Measurements from ENCODE around the gene TNRC6A. TPM values are rescaled to one million over a fixed set of nuclear protein-coding genes. Genes with fewer than 3 reads are reported as not detected.

TNRC6A gene
- total RNA-seq, 1 donor from 2014 or later, result 55.7 TPM

DNA sequence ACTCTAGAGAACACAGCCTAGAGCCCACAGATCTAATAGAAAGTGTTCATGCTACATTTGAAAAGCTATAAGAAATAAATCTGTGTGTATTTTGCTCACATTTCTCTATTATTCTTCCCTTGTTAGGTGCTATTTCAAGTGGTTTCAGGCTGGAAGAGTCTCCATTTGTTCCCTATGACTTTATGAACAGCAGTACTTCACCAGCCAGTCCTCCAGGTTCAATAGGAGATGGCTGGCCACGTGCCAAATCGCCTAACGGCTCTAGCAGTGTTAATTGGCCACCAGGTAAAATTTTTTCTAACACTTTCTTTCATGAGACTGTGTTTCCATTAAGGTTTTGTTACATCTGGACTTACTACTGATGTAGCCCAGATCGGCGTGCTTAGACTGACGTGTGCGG lies 85.6 kb downstream of the TNRC6A start:
- H4K20me1 ChIP-seq (ENCODE audit: low read depth), result no peaks in the 10 kb centered on the region
- no peak overlapping the region for H2AFZ ChIP-seq (replicated peaks)
- H3K4me1 ChIP-seq, result no peaks in the 10 kb centered on the region
- TF ChIP-seq, protein P1, sequence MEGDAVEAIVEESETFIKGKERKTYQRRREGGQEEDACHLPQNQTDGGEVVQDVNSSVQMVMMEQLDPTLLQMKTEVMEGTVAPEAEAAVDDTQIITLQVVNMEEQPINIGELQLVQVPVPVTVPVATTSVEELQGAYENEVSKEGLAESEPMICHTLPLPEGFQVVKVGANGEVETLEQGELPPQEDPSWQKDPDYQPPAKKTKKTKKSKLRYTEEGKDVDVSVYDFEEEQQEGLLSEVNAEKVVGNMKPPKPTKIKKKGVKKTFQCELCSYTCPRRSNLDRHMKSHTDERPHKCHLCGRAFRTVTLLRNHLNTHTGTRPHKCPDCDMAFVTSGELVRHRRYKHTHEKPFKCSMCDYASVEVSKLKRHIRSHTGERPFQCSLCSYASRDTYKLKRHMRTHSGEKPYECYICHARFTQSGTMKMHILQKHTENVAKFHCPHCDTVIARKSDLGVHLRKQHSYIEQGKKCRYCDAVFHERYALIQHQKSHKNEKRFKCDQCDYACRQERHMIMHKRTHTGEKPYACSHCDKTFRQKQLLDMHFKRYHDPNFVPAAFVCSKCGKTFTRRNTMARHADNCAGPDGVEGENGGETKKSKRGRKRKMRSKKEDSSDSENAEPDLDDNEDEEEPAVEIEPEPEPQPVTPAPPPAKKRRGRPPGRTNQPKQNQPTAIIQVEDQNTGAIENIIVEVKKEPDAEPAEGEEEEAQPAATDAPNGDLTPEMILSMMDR (IDR thresholded peaks at IDR 0.05), result no peak
- no peak for TF ChIP-seq EZH2 (IDR thresholded peaks at IDR 0.05)
- TF ChIP-seq EZH2phosphoT487 (IDR thresholded peaks at IDR 0.05), result no peak
- no peaks in the 10 kb centered on the region for H3F3A ChIP-seq (ENCODE audit: low read depth)
- H3K4me2 ChIP-seq, result no peak overlapping the region
- no peak overlapping the region for H3K27ac ChIP-seq
- no peaks in the 10 kb centered on the region for H3K9me3 ChIP-seq (ENCODE audit: low read depth)
- H3K4me3 ChIP-seq, result no peak overlapping the region
- peaks cover 19% of the 10 kb centered on the region for H3K36me3 ChIP-seq
- no peaks in the 10 kb centered on the region for H3K9me3 Mint-ChIP-seq
- peaks cover 42% of the 10 kb centered on the region for H3K36me3 Mint-ChIP-seq
- H3K27me3 ChIP-seq, result no peaks in the 10 kb centered on the region
- no peaks in the 10 kb centered on the region for H3K4me1 Mint-ChIP-seq
- no peaks in the 10 kb centered on the region for H3K79me2 ChIP-seq (ENCODE audit: low read depth)
- peaks cover 2% of the 10 kb centered on the region for H3K27me3 Mint-ChIP-seq (ENCODE audit: insufficient read depth, low read depth)
- H3K27ac Mint-ChIP-seq, result no peak overlapping the region
- H3K9ac ChIP-seq, result no peak overlapping the region
- no peak overlapping the region for H3K4me3 Mint-ChIP-seq
- no peak for DNase-seq (ENCODE audit: low spot score)

- no peaks in the 10 kb centered on the region for H3K4me1 ChIP-seq
- Mint-ChIP-seq H3K27ac (no peak overlapping the region), H3K4me1 (no peaks in the 10 kb centered on the region), H3K36me3 (peaks cover 44% of the 10 kb centered on the region), H3K27me3 (ENCODE audit: insufficient read depth, low read depth) (peaks cover 2% of the 10 kb centered on the region), H3K4me3 (no peak overlapping the region), H3K9me3 (no peaks in the 10 kb centered on the region)
- H3K4me3 ChIP-seq, result no peak overlapping the region
- TF ChIP-seq EZH2 (IDR thresholded peaks at IDR 0.05) (no peak), EZH2phosphoT487 (IDR thresholded peaks at IDR 0.05) (no peak)
- TF ChIP-seq, protein P1 (IDR thresholded peaks at IDR 0.05), result no peak
- no peak for DNase-seq (ENCODE audit: low spot score)
- H3K9ac ChIP-seq, result no peak overlapping the region
- H3K79me2 ChIP-seq (ENCODE audit: low read depth), result no peaks in the 10 kb centered on the region
- H3K27me3 ChIP-seq, result no peaks in the 10 kb centered on the region
- H3K27ac ChIP-seq, result no peak overlapping the region
- no peak overlapping the region for H3K4me2 ChIP-seq
- H3F3A ChIP-seq (ENCODE audit: low read depth), result no peaks in the 10 kb centered on the region
- H2AFZ ChIP-seq (replicated peaks), result no peak overlapping the region
- H4K20me1 ChIP-seq (ENCODE audit: low read depth), result no peaks in the 10 kb centered on the region
- peaks cover 19% of the 10 kb centered on the region for H3K36me3 ChIP-seq
- H3K9me3 ChIP-seq (ENCODE audit: low read depth), result no peaks in the 10 kb centered on the region
These were observed 87.2 kb downstream of the TNRC6A start for GRCh38 chr16:24816688-24817087.

GRCh38 chr16:24819462-24820040 lies 90.1 kb downstream of the TNRC6A start:
- no peak overlapping the region for H3K27ac Mint-ChIP-seq

More at GRCh38 chr16:24819462-24820040, 90.1 kb downstream of the TNRC6A start:
- no peak overlapping the region for H3K9ac ChIP-seq
- TF ChIP-seq EZH2phosphoT487 (IDR thresholded peaks at IDR 0.05) (no peak), EZH2 (IDR thresholded peaks at IDR 0.05) (no peak)
- TF ChIP-seq, protein P1 (IDR thresholded peaks at IDR 0.05), result no peak
- peaks cover 9% of the 10 kb centered on the region for H3K36me3 ChIP-seq
- no peaks in the 10 kb centered on the region for H3K9me3 ChIP-seq (ENCODE audit: low read depth)
- Mint-ChIP-seq H3K27me3 (ENCODE audit: insufficient read depth, low read depth) (peaks cover 2% of the 10 kb centered on the region), H3K36me3 (peaks cover 48% of the 10 kb centered on the region), H3K9me3 (no peaks in the 10 kb centered on the region), H3K4me3 (no peak overlapping the region), H3K4me1 (no peaks in the 10 kb centered on the region)
- H3F3A ChIP-seq (ENCODE audit: low read depth), result no peaks in the 10 kb centered on the region
- H3K79me2 ChIP-seq (ENCODE audit: low read depth), result no peaks in the 10 kb centered on the region
- H3K27ac ChIP-seq, result no peak overlapping the region
- H3K4me1 ChIP-seq, result no peaks in the 10 kb centered on the region
- DNase-seq (ENCODE audit: low spot score), result no peak
- H3K4me2 ChIP-seq, result no peak overlapping the region
- H3K4me3 ChIP-seq, result no peak overlapping the region
- no peaks in the 10 kb centered on the region for H4K20me1 ChIP-seq (ENCODE audit: low read depth)
- no peak overlapping the region for H2AFZ ChIP-seq (replicated peaks)
- H3K27me3 ChIP-seq, result no peaks in the 10 kb centered on the region
